ENCODE results near the gene MRPL52. TPM values are rescaled to one million over a fixed set of nuclear protein-coding genes. Genes with fewer than 3 reads are reported as not detected.
"Not testable (repeated sequence)": the region's sequence is repeated elsewhere in the genome, so short reads cannot be mapped to it uniquely, and the experiment has no call there.

MRPL52 gene
- total RNA-seq, 2 experiments from 2014 or later = 100 to 181 TPM

DNA sequence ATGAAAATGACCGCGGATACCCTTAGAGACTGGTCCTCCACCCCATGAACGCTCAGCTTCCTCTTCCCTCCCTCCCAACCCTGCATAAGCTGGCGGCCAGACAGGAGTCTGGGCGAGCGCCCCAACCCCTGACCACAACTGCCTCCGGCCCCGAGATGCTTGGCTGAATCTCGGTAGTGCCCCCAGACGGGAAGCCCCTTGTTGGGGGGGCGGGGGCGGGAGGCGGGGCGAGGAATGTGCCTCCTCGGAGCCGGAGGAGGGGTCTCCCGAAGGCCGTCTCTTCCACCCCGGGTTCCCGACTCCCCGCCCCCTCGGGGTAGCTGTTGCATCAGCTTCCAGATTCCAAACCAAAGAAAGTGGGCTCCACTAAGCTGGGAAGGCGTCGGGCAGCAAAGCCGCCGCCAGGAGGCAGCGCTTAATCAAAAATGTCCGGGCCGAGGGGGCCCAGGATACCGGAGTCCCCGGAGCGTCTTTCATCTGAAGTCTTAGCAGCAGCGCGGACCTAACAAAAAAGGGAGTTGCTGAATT is 7.1 kb upstream of the MRPL52 start:
- Histone ChIP-seq H3K4me2 (ENCODE audit: low read length) (peak overlapping the region; percentile 73), H3K36me3 (ENCODE audit: insufficient read depth, low read length) (no peaks in the 10 kb centered on the region), H3K4me3 (ENCODE audit: low read depth, low read length, poor library complexity, severe bottlenecking) (peak overlapping the region; percentile 58), H3K9me2 (ENCODE audit: insufficient read depth, low read length) (no peaks in the 10 kb centered on the region), H3K79me2 (ENCODE audit: insufficient read depth, low read depth, low read length) (no peaks in the 10 kb centered on the region), H4K20me1 (ENCODE audit: insufficient read depth, low read length) (no peaks in the 10 kb centered on the region), H3K9me3 (ENCODE audit: low read length) (no peaks in the 10 kb centered on the region), H3K27ac (ENCODE audit: low read depth, low read length, poor library complexity, severe bottlenecking) (peak overlapping the region; percentile 82), H3K4me1 (ENCODE audit: insufficient read depth, low read length, poor library complexity, severe bottlenecking) (peaks cover 78% of the 10 kb centered on the region), H2AFZ (ENCODE audit: low read length) (peak overlapping the region; percentile 84)
- CTCF ChIA-PET (ENCODE audit: unreplicated experiment) = interaction anchor here (0.8 to 1.8 kb wide), 7 partner anchors 11 to 37 kb away, joined by 3 to 15 read pairs (median 4); no protein-coding TSS in a partner anchor
- peak; percentile 83 for DNase-seq (ENCODE audit: low spot score)
- TF ChIP-seq, protein P1, sequence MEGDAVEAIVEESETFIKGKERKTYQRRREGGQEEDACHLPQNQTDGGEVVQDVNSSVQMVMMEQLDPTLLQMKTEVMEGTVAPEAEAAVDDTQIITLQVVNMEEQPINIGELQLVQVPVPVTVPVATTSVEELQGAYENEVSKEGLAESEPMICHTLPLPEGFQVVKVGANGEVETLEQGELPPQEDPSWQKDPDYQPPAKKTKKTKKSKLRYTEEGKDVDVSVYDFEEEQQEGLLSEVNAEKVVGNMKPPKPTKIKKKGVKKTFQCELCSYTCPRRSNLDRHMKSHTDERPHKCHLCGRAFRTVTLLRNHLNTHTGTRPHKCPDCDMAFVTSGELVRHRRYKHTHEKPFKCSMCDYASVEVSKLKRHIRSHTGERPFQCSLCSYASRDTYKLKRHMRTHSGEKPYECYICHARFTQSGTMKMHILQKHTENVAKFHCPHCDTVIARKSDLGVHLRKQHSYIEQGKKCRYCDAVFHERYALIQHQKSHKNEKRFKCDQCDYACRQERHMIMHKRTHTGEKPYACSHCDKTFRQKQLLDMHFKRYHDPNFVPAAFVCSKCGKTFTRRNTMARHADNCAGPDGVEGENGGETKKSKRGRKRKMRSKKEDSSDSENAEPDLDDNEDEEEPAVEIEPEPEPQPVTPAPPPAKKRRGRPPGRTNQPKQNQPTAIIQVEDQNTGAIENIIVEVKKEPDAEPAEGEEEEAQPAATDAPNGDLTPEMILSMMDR (conservative IDR thresholded peaks at IDR 0.05; ENCODE audit: low read length) = peak; percentile 90
- no peak for TF ChIP-seq EZH2phosphoT487 (IDR thresholded peaks at IDR 0.05; ENCODE audit: borderline replicate concordance, low read depth, low read length)
- POLR2A ChIA-PET = interaction anchor here (0.7 to 3.7 kb wide), 13 partner anchors 11 to 234 kb away, joined by 3 to 42 read pairs (median 4); partner anchors contain the start of genes DAD1 and OXA1L
- no TSS peak for BruUV-seq (replicated peaks)
- intact Hi-C loops (cut with micrococcal nuclease; ENCODE audit: unreplicated experiment) = loop anchor here (1.0 to 5.0 kb wide), 3 partner anchors 31 to 78 kb away; partner anchors contain the start of gene LRP10

DNA sequence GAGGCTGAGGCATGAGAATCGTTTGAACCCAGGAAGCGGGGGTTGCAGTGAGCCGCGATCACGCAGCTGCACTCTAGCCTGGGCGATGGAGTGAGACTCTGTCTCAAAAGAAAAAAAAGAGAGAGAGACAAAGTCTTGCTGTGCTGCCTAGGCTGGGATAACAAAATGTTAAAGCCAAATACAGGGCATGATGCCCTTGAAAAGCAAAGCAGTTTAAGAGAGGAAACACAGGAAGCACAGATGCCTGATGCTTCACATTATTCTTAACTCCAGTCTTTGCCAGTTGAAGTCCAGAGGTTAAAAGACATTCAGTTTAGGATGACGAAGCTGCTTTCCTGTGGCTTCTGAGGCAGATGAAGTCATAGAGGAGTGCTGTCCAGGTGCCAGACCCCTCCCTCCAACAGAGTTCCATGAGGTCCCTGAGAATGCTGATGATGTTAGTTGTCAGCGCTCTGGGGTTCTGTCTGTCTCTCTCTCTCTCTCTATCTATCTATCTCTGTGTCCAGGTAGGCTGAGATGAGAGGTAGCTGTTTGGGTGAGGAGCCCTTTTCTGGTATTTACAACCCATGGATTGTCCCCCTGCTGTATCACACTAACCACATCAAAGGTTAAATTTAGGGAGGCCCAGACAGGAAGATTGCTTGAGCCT is 4.9 kb upstream of the MRPL52 start:
- H3K79me2 ChIP-seq (ENCODE audit: insufficient read depth, low read depth, low read length) = peaks cover 2% of the 10 kb centered on the region; the same call in 1 of the 2 replicates
- CTCF ChIA-PET (ENCODE audit: unreplicated experiment) = interaction anchor here (1.0 kb wide), 1 partner anchor 28 kb away, joined by 4 read pairs; no protein-coding TSS in a partner anchor
- TF ChIP-seq EZH2phosphoT487 (IDR thresholded peaks at IDR 0.05; ENCODE audit: borderline replicate concordance, low read depth, low read length) = no peak
- intact Hi-C loops (cut with micrococcal nuclease; ENCODE audit: unreplicated experiment) = loop anchor here (5.0 kb wide), 1 partner anchor 47 kb away; the partner anchor contains the start of gene LRP10
- peak overlapping the region; percentile 82 for H2AFZ ChIP-seq (ENCODE audit: low read length)
- H3K4me3 ChIP-seq (ENCODE audit: low read depth, low read length, poor library complexity, severe bottlenecking) = peak overlapping the region; percentile 35
- no peaks in the 10 kb centered on the region for H4K20me1 ChIP-seq (ENCODE audit: insufficient read depth, low read length)
- H3K4me1 ChIP-seq (ENCODE audit: insufficient read depth, low read length, poor library complexity, severe bottlenecking) = peaks cover 76% of the 10 kb centered on the region
- peak overlapping the region; percentile 82 for H3K27ac ChIP-seq (ENCODE audit: low read depth, low read length, poor library complexity, severe bottlenecking)
- no peaks in the 10 kb centered on the region for H3K9me2 ChIP-seq (ENCODE audit: insufficient read depth, low read length)
- no peaks in the 10 kb centered on the region for H3K36me3 ChIP-seq (ENCODE audit: insufficient read depth, low read length)
- no peaks in the 10 kb centered on the region for H3K9me3 ChIP-seq (ENCODE audit: low read length)
- peak overlapping the region; percentile 68 for H3K4me2 ChIP-seq (ENCODE audit: low read length)
- BruUV-seq (replicated peaks) = no TSS peak
- peak; percentile 76 for DNase-seq (ENCODE audit: low spot score)
- POLR2A ChIA-PET = interaction anchor here (0.6 to 3.7 kb wide), 12 partner anchors 9 to 332 kb away, joined by 3 to 42 read pairs (median 5); partner anchors contain the start of genes OXA1L and SLC7A7

GRCh38 chr14:22829076-22829660 is 519 bp upstream of the MRPL52 start:
- Histone ChIP-seq H3K4me1 (ENCODE audit: insufficient read depth, low read length, poor library complexity, severe bottlenecking) (peaks cover 56% of the 10 kb centered on the region), H3K36me3 (ENCODE audit: insufficient read depth, low read length) (peaks cover 30% of the 10 kb centered on the region), H3K27ac (ENCODE audit: low read depth, low read length, poor library complexity, severe bottlenecking) (peak overlapping the region; percentile 69), H3K4me2 (ENCODE audit: low read length) (peak overlapping the region; percentile 93), H3K4me3 (ENCODE audit: low read depth, low read length, poor library complexity, severe bottlenecking) (peak overlapping the region; percentile 74), H2AFZ (ENCODE audit: low read length) (peak overlapping the region; percentile 76; the same call in 1 of the 2 replicates), H3K79me2 (ENCODE audit: insufficient read depth, low read depth, low read length) (peaks cover 25% of the 10 kb centered on the region)
- BruUV-seq (replicated peaks) = TSS peak; percentile 94
- H3K9me2 ChIP-seq (ENCODE audit: insufficient read depth, low read length); intact Hi-C loops (cut with micrococcal nuclease; ENCODE audit: unreplicated experiment); DNase-seq (ENCODE audit: low spot score); H4K20me1 ChIP-seq (ENCODE audit: insufficient read depth, low read length); H3K9me3 ChIP-seq (ENCODE audit: low read length); CTCF ChIA-PET (ENCODE audit: unreplicated experiment): not testable (repeated sequence)
- POLR2A ChIA-PET = interaction anchor here (2.1 kb wide), 1 partner anchor 10 kb away, joined by 7 read pairs; no protein-coding TSS in a partner anchor
